ENCODE data around the gene PABPN1L. TPM values are rescaled to one million over a fixed set of nuclear protein-coding genes. Genes with fewer than 3 reads are reported as not detected.

Gene PABPN1L
- total and polyA plus RNA-seq, 9 of the 15 experiments (the other 6 are each of a cell fraction or from before 2014, with no cell fraction given) = 0.11 to 0.32 TPM; not detected in 7

GRCh38 chr16:88913001-88913612 is 46.6 kb upstream of the PABPN1L start:
- intact Hi-C loops (cut with micrococcal nuclease) = no loop called here
- no peak for TF ChIP-seq ARID1B (IDR thresholded peaks at IDR 0.05)
- TF ChIP-seq BCOR (IDR thresholded peaks at IDR 0.05) = peak; percentile 36; the same call in 1 of the 2 replicates
- TF ChIP-seq TRIM28 (IDR thresholded peaks at IDR 0.05) = peak; percentile 42; the same call in 1 of the 2 replicates
- peak; percentile 66 for TF ChIP-seq POLR2G (IDR thresholded peaks at IDR 0.05; ENCODE audit: low read depth, low read length)
- peak in 1 of 2 experiments; percentile 57; a peak in 1 of 3 replicates for TF ChIP-seq CBX3 (IDR thresholded peaks at IDR 0.05; ENCODE audit: borderline replicate concordance in 1 of 2, low read length in 2 of 2)
- 0 out of 4 replicates have a peak, but pooled peaks of 1 of the 2 experiments have one; percentile 7 for TF ChIP-seq KDM1A (IDR thresholded peaks at IDR 0.05)
- no peak for TF ChIP-seq ARNT (IDR thresholded peaks at IDR 0.05)
- TF ChIP-seq DMBX1 (CRISPR knock-in tag; IDR thresholded peaks at IDR 0.05; ENCODE audit: borderline replicate concordance) = no peak

More at GRCh38 chr16:88913001-88913612, 46.6 kb upstream of the PABPN1L start:
- no peaks in the 10 kb centered on the region for H3K27me3 ChIP-seq (ENCODE audit: control insufficient read depth in 2 of 2, insufficient read depth in 2 of 2, low read length in 2 of 2)
- in situ Hi-C loops (cut with MboI) = no loop called here
- no peak overlapping the region for H2AFZ ChIP-seq (ENCODE audit: low read depth, low read length)
- WGBS (ENCODE audit: insufficient coverage, low coverage, missing lambda C conversion rate) = 94% methylated on average over 16 of the region's 16 CpGs
- no peak overlapping the region for H3K4me2 ChIP-seq (ENCODE audit: insufficient read depth, low read length)
- POLR2A ChIA-PET = interaction anchor here (0.6 to 0.7 kb wide), 2 partner anchors 63 to 201 kb away, joined by 3 to 4 read pairs; no protein-coding TSS in a partner anchor
- DNase-seq (ENCODE audit: extremely low read depth in 1 of 4, low spot score in 3 of 4) (no peak), ATAC-seq (no peak), FAIRE-seq (no peak)
- CTCF ChIA-PET (ENCODE audit: low intra/inter-chr PET ratio) = no interaction called here
- peaks cover 58% of the 10 kb centered on the region for H4K20me1 ChIP-seq (replicated peaks; ENCODE audit: control insufficient read depth, insufficient read depth, low read length)
- no peak overlapping the region for H3K4me3 ChIP-seq
- peaks cover 0 to 55% of the 10 kb centered on the region in 2 experiments; a peak in 3 of 5 replicates for H3K4me1 ChIP-seq (replicated peaks in 1 of 2; ENCODE audit: control insufficient read depth in 2 of 2, insufficient read depth in 2 of 2, low read length in 2 of 2)
- peaks cover 8% of the 10 kb centered on the region for H3K9me1 ChIP-seq (ENCODE audit: control insufficient read depth, insufficient read depth, low read length)
- no TSS peak for BruUV-seq (replicated peaks)
- no peaks in the 10 kb centered on the region for H3K9me3 ChIP-seq (replicated peaks; ENCODE audit: control insufficient read depth, insufficient read depth, low read depth, low read length)
- peaks cover 94% of the 10 kb centered on the region for H3K79me2 ChIP-seq (ENCODE audit: control insufficient read depth, insufficient read depth, low read length)
- H3K36me3 ChIP-seq (ENCODE audit: control insufficient read depth, insufficient read depth, low read length) = peaks cover 87% of the 10 kb centered on the region
- no peak overlapping the region; a peak in 1 of 4 replicates for H3K9ac ChIP-seq (ENCODE audit: insufficient read depth in 1 of 2, low read depth in 2 of 2, low read length in 2 of 2)
- H3K27ac ChIP-seq (ENCODE audit: extremely low read depth, low read depth, low read length) = no peak overlapping the region

All from K562 (cell line).